ENCODE results near the gene C5AR2.
A peak's percentile ranks its signal among the peaks of the same experiment; 100 is the strongest.
"Not testable (repeated sequence)": the region's sequence is repeated elsewhere in the genome, so short reads cannot be mapped to it uniquely, and the experiment has no call there.

C5AR2 gene

GRCh38 chr19:47365455-47365854 lies 33.5 kb downstream of the C5AR2 start:
- not testable (repeated sequence) for DNase-seq

GRCh38 chr19:47370045-47370611 lies 38.2 kb downstream of the C5AR2 start:
- DNase-seq: no peak

GRCh38 chr19:47371261-47371660 lies 39.3 kb downstream of the C5AR2 start:
- no peak for DNase-seq

GRCh38 chr19:47372603-47373002 lies 40.6 kb downstream of the C5AR2 start:
- no peak for DNase-seq

- no peak for DNase-seq
Measured at GRCh38 chr19:47373246-47374240, 41.6 kb downstream of the C5AR2 start.

DNA sequence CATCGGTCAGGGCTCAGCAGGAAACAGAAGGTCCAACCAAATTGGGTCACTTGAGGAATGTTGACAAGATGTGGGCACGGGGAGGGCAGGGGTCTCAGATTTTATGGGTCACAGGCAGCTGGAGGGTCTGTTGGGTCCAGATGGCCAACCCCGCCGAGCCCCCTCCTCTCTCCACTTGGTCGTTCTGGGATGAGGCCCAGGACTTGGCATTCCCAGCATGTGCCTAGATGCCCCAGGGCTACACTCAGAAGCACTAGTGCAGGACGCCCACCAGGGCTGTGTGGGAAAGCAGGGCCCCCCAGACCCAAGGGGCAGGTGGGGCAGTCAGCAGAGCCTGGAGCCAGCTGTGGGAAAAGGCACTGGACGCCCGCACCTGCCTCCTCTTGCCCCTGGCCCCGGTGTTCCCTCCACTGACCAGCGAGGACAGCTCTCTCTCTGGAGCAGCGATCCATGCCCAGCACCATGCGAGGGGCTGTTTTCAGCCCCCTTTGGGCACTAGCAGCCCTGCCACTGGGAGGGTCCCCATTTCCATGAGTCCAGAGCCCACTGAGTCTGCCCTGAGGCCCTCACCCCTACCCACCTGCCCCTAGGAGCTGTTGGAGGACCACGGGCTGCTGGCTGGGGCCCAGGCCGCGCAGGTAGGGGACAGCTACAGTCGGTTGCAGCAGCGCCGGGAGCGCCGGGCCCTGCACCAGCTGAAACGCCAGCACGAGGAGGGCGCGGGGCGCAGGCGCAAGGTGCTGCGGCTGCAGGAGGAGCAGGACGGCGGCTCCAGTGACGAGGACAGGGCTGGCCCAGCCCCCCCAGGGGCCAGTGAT lies 43.1 kb downstream of the C5AR2 start:
- no peak for DNase-seq

DNA sequence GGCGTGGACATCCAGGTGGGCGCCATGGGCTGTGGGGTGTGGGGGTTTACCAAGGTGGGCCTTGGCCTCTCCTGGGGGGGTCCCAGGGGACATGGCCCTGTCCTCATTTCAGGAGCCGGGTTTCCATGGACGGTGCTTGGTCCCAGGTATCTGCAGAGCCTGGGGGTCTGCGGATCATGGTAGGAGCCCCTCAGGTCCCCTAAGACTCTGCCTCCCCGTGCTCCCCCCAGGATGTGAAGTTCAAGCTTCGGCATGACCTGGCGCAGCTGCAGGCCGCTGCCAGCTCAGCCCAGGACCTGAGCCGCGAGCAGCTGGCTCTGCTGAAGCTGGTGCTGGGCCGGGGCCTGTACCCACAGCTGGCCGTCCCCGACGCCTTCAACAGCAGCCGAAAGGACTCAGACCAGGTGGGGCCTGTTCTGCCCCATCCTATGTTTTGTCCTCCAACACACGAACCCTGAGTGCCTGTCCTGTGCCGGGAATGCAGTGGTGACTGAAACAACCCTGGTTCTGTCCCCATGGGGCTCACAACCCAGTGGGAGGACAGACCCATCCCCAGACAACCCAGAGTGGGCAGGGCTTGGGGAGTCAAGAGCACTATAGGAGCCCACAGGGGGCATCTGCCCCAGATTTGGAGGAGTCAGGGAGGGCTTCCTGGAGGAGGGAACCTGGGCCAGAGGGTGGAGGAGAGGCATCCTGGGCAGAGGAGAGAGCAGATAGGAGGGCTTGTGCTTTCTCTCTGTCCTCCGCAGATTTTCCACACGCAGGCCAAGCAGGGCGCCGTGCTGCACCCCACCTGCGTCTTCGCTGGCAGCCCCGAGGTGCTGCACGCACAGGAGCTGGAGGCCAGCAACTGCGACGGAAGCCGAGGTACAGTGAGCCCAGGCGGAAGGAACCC lies 44.0 kb downstream of the C5AR2 start:
- no peak for DNase-seq

DNA sequence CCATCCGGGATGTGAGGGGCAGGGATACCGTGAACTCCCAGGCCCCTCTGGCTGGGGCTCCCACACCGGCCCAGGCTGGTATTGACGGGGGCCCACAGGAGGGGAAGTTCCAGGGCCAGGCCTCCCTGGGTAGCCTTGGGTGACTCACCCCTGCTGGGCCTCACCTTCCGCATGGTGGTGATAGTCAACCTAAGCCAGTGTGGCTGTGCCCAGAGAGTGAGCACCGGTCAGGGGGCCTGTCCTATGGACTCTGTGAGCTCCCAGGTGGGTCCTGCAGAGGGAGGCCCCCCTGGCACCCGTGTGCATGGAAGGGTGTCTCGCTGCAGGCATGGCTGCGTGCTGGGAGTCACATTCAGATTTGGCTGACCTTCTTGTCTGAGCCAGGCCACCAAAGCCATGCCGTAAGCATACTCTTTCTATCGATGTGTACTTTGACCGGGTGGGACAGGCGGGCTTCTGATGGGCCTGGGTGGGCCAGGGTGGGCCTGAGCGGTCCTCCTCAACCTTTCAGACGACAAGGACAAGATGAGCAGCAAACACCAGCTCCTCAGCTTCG lies 44.7 kb downstream of the C5AR2 start:
- no peak for DNase-seq

GRCh38 chr19:47377208-47377701 lies 45.3 kb downstream of the C5AR2 start:
- peak; percentile 57 for DNase-seq

DNA sequence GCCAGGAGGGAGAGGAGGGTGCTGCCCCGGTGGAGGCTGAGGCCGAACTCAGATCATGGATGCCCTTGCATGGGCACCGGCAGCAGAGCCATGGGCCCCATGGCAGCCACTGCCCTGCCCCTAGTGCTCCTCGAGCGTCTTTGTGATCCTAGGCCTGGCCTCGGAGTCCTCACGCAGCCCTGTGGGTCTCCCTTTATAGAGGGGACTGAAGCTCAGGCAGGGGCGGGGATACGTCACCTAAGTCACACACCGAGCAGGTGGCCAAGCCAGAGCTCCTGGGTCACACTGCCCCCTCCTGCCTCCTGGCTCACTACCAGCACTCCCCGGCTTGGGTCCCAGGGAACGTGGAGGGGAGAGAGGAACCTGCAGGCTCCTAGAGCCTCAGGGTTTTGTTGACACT lies 45.8 kb downstream of the C5AR2 start:
- peak; percentile 53 for DNase-seq

GRCh38 chr19:47378246-47378645 lies 46.3 kb downstream of the C5AR2 start:
- DNase-seq: no peak

DNA sequence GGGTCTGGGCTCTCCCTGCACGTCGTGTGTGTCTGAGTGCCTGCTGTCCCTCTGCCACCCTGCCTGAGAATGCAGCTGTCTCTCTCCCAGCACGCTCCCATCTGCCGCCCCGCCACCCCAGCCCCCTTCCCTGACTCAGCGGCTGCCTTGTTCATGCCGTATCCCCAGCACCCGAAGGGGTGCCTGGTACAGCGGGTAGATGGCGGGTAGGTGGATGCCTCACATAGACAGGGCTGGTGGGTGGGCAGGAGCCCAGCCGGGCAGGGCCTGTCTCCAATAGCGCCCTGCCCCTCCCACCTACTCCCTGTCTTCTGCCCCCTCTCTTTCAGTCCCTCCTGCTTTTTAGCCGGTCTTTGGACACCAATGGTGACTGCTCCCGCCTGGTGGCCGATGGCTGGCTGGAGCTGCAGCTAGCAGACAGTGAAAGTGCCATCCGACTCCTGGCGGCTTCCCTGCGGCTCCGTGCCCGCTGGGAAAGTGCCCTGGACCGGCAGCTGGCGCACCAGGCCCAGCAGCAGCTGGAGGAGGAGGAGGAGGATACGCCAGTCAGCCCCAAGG lies 47.5 kb downstream of the C5AR2 start:
- DNase-seq: no peak

- no peak for DNase-seq
Measured at GRCh38 chr19:47380559-47380958, 48.6 kb downstream of the C5AR2 start.

DNA sequence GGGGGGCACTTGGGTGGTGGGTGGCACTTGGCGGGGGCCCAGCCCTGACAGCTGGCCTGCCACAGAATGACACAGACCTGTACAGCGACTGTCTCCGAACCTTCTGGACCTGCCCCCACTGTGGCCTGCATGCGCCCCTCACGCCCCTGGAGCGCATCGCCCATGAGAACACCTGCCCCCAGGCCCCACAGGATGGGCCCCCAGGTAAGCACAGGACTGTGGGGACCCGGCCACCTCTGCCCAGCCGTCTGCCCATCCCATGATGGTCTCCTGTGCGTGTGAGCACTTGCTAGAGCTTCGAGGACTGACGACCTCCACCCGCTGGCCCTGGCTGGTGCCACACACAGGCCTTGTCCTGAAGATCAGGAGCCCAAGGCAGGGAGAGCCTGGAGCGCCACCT lies 49.1 kb downstream of the C5AR2 start:
- DNase-seq: no peak

- no peak for DNase-seq
Measured at GRCh38 chr19:47381653-47382279, 49.8 kb downstream of the C5AR2 start.

DNA sequence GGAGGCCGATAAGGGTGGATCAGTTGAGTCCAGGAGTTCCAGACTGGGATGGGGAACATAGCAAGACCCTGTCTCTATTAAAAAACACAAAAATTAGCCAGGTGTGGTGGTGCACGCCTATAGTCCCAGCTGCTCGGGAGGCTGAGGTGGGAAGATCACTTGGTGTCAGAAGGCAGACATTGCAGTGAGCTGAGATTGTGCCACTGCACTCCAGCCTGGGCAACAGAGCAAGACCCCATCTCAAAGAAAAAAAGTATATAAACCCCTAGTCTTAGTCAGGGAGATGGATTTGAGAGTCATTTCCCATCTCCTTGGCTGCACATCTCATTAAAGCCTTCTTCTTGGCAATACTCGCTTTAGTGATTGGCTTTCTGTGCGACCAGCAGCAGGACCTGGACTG lies 51.9 kb downstream of the C5AR2 start:
- not testable (repeated sequence) for DNase-seq

DNA sequence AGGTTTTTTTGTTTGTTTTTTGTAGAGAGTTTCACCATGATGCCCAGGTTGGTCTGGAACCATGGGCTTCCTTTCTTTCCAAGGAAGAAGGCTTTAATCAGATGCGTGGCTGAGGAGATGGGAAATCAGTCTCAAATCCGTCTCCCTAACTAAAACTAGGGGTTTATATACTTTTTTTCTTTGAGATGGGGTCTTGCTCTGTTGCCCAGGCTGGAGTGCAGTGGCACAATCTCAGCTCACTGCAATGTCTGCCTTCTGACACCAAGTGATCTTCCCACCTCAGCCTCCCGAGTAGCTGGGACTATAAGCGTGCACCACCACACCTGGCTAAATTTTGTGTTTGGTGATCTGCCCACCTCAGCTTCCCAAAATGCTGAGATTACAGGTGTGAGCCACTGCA lies 52.6 kb downstream of the C5AR2 start:
- DNase-seq: not testable (repeated sequence)

- not testable (repeated sequence) for DNase-seq
Measured at GRCh38 chr19:47386582-47386981, 54.6 kb downstream of the C5AR2 start.

GRCh38 chr19:47387623-47388022 lies 55.6 kb downstream of the C5AR2 start:
- DNase-seq: not testable (repeated sequence)

- DNase-seq: not testable (repeated sequence)
Measured at GRCh38 chr19:47388721-47389120, 56.7 kb downstream of the C5AR2 start.

DNA sequence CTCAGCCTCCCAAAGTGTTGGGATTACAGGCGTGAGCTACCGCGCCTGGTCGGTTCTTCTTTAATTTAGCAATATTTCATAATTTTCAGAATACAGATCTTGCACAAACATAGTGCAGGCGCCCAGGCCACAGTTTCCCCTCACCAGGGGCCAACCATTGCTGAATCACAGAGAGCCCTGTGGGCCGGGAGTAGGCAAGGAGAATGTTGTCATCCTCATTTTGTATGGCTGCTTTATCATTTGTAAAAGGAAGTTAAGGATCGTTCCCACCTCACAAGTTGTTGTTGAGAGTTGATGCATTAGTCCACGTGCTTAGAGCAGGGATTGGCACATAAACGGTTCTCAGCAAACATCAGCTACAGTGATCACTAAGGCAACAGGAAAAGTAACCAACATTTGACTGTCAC lies 57.2 kb downstream of the C5AR2 start:
- no peak for DNase-seq

Data from NCI-H1092 (cell line).